HS-27A (cell line): ENCODE data around the gene PDE4DIP.
"Not testable (repeated sequence)": the region's sequence is repeated elsewhere in the genome, so short reads cannot be mapped to it uniquely, and the experiment has no call there.

Source experiments
- DNase-seq: peaks from one replicate; pipeline ENCODE4 v3.0.0-alpha.2; 2012; ENCODE audit warnings: low read depth, missing footprints

The PDE4DIP gene

GRCh38 chr1:148921047-148921446 is 76.8 kb downstream of the PDE4DIP start:
- DNase-seq: not testable (repeated sequence)

DNA sequence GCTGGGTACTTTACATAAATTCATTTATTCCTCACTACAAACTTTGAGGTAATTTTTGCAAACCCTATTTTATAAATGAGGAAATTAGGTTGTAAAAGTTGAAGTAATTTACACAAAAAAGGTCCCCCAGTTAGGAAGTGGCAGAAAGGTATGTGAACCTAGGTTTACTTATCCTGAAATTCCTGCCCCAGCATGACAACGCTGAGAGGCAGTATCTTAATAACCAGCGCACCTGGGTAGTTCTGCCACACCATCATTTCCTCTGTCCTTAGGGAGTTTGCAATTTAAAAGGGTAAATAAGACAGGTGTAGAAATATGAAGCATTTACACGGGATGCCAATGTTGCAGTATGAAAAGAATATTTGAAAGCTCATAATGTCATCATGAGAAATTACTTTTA is 79.6 kb downstream of the PDE4DIP start:
- not testable (repeated sequence) for DNase-seq

DNA sequence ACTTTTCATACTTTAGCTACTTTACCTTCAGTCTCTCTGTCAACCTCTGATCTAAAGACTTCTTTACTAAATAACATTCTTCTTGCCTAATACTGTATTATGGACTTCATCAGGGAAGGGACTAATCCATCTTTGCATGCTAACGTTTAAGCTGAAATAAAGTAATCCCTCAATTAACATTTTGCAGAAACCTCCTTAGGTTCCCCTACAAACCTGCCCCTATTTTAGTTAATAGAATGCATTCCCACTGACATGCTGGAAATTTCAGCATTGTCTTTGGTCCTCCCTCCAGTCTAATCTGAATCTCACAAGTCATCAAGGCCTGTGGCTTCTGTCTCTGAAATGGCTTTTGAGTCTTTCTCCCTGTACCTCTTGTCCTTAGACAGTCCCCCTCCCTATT is 83.4 kb downstream of the PDE4DIP start:
- not testable (repeated sequence) for DNase-seq

GRCh38 chr1:148929253-148929652 is 85.0 kb downstream of the PDE4DIP start:
- DNase-seq: not testable (repeated sequence)

DNA sequence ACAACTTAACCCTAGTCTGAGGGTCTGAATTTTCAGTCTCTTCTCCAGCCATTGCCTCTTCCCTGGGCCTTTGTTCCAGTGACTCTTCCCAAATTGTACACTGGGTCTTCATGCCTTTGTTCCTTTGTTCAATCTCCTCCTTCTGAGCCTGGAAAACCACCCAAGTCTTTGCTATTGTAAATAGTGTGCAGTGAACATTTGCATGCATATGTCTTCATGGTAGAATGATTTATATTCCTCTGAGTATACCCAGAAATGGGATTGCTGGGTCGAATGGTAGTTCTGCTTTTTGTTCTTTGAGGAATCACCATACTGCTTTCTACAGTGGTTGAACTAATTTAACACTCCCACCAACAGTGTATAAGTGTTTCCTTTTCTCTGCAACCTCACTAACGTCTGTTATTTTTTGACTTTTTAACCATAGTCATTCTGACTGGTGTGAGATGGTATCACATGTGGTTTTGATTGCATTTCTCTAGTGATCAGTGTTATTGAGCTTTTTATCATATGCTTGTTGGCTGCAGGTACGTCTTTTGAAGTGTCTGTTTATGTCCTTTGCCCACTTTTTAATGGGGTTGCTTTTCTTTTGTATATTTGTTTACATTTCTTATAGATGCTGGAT is 91.3 kb downstream of the PDE4DIP start:
- DNase-seq: not testable (repeated sequence)

GRCh38 chr1:148942906-148943305 is 98.7 kb downstream of the PDE4DIP start:
- DNase-seq: not testable (repeated sequence)

DNA sequence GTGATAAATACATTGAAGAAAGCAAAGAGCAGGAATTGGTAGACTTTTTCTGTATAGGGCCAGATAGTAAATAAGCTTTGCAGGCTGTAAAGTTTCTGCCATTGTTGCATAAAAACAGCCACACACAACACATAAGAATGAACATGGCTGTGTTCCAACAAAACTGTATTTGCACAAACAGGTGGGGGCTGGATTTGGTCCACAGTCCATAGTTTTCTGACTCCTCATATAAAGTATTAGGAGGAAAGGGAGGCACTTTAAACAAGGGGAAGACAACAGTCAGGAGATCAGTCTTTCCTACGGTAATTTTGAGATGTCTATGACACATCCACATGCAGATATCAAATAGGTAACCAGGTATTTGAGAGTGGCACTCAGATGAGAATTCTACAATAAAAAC is 100.9 kb downstream of the PDE4DIP start:
- not testable (repeated sequence) for DNase-seq

DNA sequence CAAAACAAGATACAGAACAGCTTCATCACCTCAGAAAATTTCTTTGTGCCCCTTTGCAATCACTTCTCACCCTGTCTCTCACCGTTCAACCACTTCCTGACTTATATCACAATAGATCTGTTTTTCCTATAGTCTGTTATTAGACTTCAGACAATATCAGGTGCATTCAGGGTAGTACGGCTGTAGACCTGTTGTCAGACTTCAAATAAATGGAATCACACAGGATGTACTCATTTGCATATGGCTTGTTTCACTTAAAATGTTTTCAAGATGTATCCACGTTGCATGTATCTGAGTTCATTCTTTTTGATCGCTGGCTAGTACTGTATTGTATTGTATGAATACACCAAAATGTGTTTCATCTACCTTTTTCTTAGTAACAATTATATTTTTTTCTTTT is 104.5 kb downstream of the PDE4DIP start:
- DNase-seq: not testable (repeated sequence)

DNA sequence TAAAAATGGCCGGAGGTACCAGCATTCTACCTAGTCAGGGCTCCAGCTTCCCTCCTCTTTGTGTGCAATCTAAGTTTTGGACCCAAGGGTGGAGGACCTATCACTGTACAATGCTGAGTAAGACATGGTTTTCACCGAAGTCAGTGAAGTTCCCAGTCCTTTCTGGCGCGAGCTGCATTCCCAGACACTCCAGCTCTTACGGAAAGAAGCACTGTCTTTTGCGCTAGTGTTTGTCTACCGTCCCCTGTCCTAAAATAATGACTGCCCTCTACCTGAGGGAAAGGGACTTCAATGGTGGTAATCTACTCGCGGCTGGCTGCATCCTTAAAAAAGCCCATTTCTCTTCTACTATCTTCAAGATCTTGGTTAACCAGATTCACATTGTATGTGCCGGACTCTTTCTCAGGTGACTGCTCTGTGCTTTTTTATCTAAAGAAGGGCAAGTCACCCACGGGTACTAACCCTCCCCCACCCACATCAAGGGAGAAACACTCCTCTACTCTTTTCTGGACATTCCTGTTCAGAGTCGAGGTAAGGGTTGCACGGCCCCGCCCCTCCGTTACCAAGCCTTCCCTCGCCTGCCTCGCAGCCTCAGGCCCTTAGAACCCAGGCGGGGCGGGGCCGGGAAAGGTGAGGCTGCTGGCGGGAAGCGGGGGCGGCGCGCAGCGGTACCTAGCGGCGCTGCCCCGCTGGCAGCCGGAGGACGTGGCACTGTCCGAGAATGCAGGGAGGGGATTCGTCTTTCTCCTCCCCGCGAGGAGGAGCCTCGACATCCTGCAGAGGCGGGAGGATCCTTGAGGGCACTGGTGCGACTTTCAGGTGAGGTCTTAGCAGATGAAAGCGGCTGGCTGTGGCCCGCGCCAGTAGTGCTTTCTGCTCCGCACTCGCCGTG is 107.4 kb downstream of the PDE4DIP start:
- not testable (repeated sequence) for DNase-seq

- not testable (repeated sequence) for DNase-seq
These were observed 108.2 kb downstream of the PDE4DIP start for GRCh38 chr1:148952253-148952937.

- DNase-seq: not testable (repeated sequence)
These were observed 108.8 kb downstream of the PDE4DIP start for GRCh38 chr1:148952938-148953616.

DNA sequence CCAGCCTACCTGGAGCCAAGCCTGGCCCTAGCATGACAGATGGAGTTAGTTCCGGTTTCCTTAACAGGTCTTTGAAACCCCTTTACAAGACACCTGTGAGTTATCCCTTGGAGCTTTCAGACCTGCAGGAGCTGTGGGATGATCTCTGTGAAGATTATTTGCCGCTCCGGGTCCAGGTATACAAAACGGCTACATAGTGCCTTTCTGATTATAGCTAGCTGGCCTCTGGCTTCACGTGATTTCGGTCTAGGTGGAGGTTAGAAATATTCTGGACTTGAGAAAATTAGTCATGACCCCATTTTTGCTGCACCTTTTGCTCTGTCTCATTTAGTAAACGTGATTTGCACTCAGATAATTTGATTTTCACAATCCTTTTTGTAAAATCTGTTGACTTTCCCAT is 109.5 kb downstream of the PDE4DIP start:
- not testable (repeated sequence) for DNase-seq

DNA sequence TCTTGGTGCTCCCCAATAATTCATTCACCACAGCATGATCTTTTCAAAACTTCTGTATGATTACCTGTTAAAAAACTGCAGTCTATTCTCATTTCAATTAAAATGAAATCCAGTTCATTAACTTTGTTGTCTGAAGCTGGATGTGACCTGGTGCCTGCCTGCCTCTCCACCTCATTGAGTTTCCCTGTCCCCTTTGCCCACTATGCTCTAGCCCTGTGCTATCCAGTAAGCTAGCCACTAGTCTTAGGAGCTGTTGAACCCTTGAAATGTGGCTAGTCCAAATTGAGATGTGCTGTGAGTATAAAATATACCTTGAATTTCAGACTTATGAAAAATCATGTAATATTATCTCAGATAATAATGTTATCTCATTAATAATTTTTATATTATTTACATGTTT is 114.1 kb downstream of the PDE4DIP start:
- DNase-seq: not testable (repeated sequence)

DNA sequence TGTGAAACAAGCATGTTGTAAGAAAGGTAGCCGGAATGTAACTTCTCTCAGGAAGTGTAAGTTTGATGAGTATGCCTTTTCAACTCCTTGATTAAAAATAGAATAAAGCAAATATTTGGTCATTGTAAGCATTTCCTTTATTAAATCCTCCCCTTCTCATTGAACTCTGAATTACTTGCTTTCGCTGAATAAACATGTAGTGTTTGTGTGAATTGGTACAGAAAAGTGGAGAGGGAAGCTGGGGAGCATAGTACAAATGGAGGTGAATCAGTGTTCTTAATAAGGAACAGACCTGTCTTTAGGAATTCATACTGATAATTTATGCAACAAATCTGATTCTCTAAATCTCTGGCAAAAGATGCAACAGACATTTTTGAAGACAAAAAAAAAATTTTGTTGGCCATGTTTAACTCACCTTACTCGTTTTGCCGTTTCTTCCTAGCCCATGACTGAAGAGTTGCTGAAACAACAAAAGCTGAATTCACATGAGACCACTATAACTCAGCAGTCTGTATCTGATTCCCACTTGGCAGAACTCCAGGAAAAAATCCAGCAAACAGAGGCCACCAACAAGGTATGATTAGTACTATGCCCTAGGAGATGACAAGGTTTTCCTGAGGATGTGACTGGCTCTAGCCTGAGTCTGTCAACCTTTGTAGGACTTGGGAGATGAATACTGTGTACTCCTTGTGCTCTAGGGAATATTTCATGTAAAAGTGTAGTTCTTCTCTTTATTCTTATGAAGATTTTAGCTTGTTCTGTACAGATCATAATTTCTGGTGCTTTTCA is 116.2 kb downstream of the PDE4DIP start:
- not testable (repeated sequence) for DNase-seq

- not testable (repeated sequence) for DNase-seq
These were observed 118.1 kb downstream of the PDE4DIP start for GRCh38 chr1:148962127-148962857.

GRCh38 chr1:148966084-148966483 is 121.9 kb downstream of the PDE4DIP start:
- DNase-seq: not testable (repeated sequence)

DNA sequence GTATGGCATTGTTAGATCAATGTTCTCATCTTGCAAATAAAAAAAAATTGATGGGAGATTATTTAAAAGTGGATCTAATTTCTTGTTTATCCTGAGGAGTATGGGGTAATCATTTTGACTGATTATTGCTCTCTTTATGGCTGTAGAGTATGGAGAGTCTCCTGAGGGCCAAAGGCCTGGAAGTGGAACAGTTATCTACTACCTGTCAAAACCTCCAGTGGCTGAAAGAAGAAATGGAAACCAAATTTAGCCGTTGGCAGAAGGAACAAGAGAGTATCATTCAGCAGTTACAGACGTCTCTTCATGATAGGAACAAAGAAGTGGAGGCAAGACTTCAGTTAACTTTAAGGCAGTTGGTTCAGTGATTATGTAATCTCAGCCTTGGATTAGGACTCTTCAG is 123.4 kb downstream of the PDE4DIP start:
- not testable (repeated sequence) for DNase-seq

DNA sequence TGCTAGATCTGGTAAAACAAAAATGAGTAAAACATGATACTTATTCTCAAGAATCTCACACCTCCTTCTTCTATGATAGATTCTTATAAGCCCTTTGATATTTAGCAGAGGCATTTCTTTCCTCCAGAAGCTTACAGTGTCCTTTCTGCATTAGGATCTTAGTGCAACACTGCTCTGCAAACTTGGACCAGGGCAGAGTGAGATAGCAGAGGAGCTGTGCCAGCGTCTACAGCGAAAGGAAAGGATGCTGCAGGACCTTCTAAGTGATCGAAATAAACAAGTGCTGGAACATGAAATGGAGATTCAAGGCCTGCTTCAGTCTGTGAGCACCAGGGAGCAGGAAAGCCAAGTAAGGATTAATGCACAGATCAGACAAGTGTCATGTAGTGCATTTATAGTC is 124.5 kb downstream of the PDE4DIP start:
- DNase-seq: not testable (repeated sequence)

DNA sequence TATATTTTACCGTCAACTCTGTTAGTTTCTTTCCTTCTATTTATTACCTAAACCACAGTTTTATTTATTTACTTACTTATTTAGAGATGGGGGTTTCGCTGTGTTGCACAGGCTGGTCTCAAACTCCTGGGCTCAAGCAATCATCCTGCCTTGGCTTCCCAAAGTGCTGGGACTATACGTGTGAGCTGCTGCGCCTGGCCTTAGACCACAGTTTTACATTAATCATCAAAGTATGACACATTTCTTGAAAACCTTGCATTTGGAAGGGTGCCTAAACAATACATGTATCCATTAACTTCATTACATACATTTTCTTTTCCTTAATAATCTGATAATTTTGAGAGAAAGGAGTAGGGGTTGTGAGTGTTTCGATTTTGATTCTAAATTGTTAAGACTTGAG is 124.9 kb downstream of the PDE4DIP start:
- DNase-seq: not testable (repeated sequence)

- not testable (repeated sequence) for DNase-seq
These were observed 131.2 kb downstream of the PDE4DIP start for GRCh38 chr1:148975453-148975852.
